Activated CD4-positive, alpha-beta T cell treated with anti-CD3 and anti-CD28 coated beads, Interleukin-2, amount 50 U/mL, for 48 hours (primary cell): ENCODE measurements around the gene KIF20B.
"Not testable (repeated sequence)": the region's sequence is repeated elsewhere in the genome, so short reads cannot be mapped to it uniquely, and the experiment has no call there.

Experiments used
- DNase-seq, 2 experiments: peaks; one replicate each; pipeline ENCODE4 v3.0.0-alpha.2; 2020

The KIF20B gene

GRCh38 chr10:89782470-89782869, 81.1 kb downstream of the KIF20B start:
- no peak for DNase-seq

- no peak for DNase-seq
Observed at GRCh38 chr10:89783406-89783805, 82.0 kb downstream of the KIF20B start.

- no peak for DNase-seq
Observed at GRCh38 chr10:89785095-89785494, 83.7 kb downstream of the KIF20B start.

GRCh38 chr10:89789188-89789877, 87.9 kb downstream of the KIF20B start:
- no peak for DNase-seq

GRCh38 chr10:89792187-89792586, 90.8 kb downstream of the KIF20B start:
- no peak for DNase-seq

GRCh38 chr10:89793649-89794254, 92.4 kb downstream of the KIF20B start:
- peak; percentile 22 to 29 for DNase-seq

GRCh38 chr10:89795840-89796239, 94.5 kb downstream of the KIF20B start:
- no peak for DNase-seq

GRCh38 chr10:89798092-89798491, 96.7 kb downstream of the KIF20B start:
- no peak for DNase-seq

- no peak for DNase-seq
Observed at GRCh38 chr10:89799573-89799972, 98.2 kb downstream of the KIF20B start.

GRCh38 chr10:89805599-89806013, 104.2 kb downstream of the KIF20B start:
- DNase-seq, result peak; percentile 65 to 75

- DNase-seq, result no peak
Observed at GRCh38 chr10:89808842-89809241, 107.5 kb downstream of the KIF20B start.

GRCh38 chr10:89809766-89810165, 108.4 kb downstream of the KIF20B start:
- no peak for DNase-seq

- DNase-seq, result no peak
Observed at GRCh38 chr10:89810908-89811525, 109.6 kb downstream of the KIF20B start.

- no peak for DNase-seq
Observed at GRCh38 chr10:89813546-89813945, 112.2 kb downstream of the KIF20B start.

GRCh38 chr10:89814278-89814677, 112.9 kb downstream of the KIF20B start:
- no peak for DNase-seq

GRCh38 chr10:89815049-89815853, 113.9 kb downstream of the KIF20B start:
- DNase-seq, result no peak

- DNase-seq, result not testable (repeated sequence)
Observed at GRCh38 chr10:89819008-89819407, 117.6 kb downstream of the KIF20B start.
